ENCODE data around the gene DENND1A.

The DENND1A gene

GRCh38 chr9:123395276-123395688 lies 534.6 kb downstream of the DENND1A start:
- DNase-seq (ENCODE audit: extremely low read depth, low read depth): no peak
- TF ChIP-seq CTCF (IDR thresholded peaks at IDR 0.05; ENCODE audit: low read depth, low read length): no peak

- no peak for DNase-seq (ENCODE audit: extremely low read depth, low read depth)
- no peak for TF ChIP-seq CTCF (IDR thresholded peaks at IDR 0.05; ENCODE audit: low read depth, low read length)
These were observed 535.4 kb downstream of the DENND1A start for GRCh38 chr9:123394291-123395235.

- no peak for DNase-seq (ENCODE audit: extremely low read depth, low read depth)
- TF ChIP-seq CTCF (IDR thresholded peaks at IDR 0.05; ENCODE audit: low read depth, low read length): no peak
These were observed 537.1 kb downstream of the DENND1A start for GRCh38 chr9:123392802-123393201.

- DNase-seq (ENCODE audit: extremely low read depth, low read depth): no peak
- TF ChIP-seq CTCF (IDR thresholded peaks at IDR 0.05; ENCODE audit: low read depth, low read length): no peak
These were observed 538.0 kb downstream of the DENND1A start for GRCh38 chr9:123391946-123392345.

- no peak for TF ChIP-seq CTCF (IDR thresholded peaks at IDR 0.05; ENCODE audit: low read depth, low read length)
- no peak for DNase-seq (ENCODE audit: extremely low read depth, low read depth)
These were observed 538.7 kb downstream of the DENND1A start for GRCh38 chr9:123391233-123391632.

- DNase-seq (ENCODE audit: extremely low read depth, low read depth): no peak
- TF ChIP-seq CTCF (IDR thresholded peaks at IDR 0.05; ENCODE audit: low read depth, low read length): no peak
These were observed 539.4 kb downstream of the DENND1A start for GRCh38 chr9:123390337-123391135.

GRCh38 chr9:123389698-123390097 lies 540.2 kb downstream of the DENND1A start:
- no peak for TF ChIP-seq CTCF (IDR thresholded peaks at IDR 0.05; ENCODE audit: low read depth, low read length)
- no peak for DNase-seq (ENCODE audit: extremely low read depth, low read depth)
